HCT116 (cell line): Measurements from ENCODE around the gene MACC1. TPM values are rescaled to one million over a fixed set of nuclear protein-coding genes. Genes with fewer than 3 reads are reported as not detected.

Experiments used
- ATAC-seq: fragments of 200-7000 bp; cut with Tn5 transposase; 2 replicates; pipeline ENCODE4 v1.9.1; 2020; ENCODE audit warnings: mild to moderate bottlenecking, moderate library complexity
- BruUV-seq: library from RNA; stranded (reverse); fragments of 400-500 nt; replicated peaks from 2 replicates; lab custom pipeline; 2021; lab: Mats Ljungman, UMichigan
- CTCF ChIA-PET: fragments of 300-600 bp; sonication (Branson Sonifier 250); formaldehyde crosslinking; loops from one replicate; lab custom pipeline; 2021; ENCODE audit warnings: antibody characterized with exemption; lab: Charles Lee
- POLR2A ChIA-PET: fragments of 300-600, 350-600 bp; sonication (Branson Sonifier 250); formaldehyde crosslinking; loops from one replicate; lab custom pipeline; 2021; ENCODE audit warnings: antibody characterized with exemption; lab: Charles Lee
- RAD21 ChIA-PET, 2 experiments: fragments of 300-600 bp; sonication (Branson Sonifier 250); formaldehyde crosslinking; loops; one replicate each; lab custom pipeline; 2023; ENCODE audit warnings: low total read pairs in 2 of 2; ENCODE audit not compliant: uncharacterized antibody in 2 of 2, unreplicated experiment in 2 of 2, low non-redundant PET in 1 of 2; lab: Charles Lee
- DNase-seq: peaks from one replicate; pipeline ENCODE4 v3.0.0-alpha.2; 2010; ENCODE audit warnings: low read depth, low spot score
- H2AFZ ChIP-seq: fragments of 200-600 bp; shearing (Covaris generic), sonication (generic); 2 replicates; pipeline ENCODE4 v1.6.1; 2017; ENCODE audit warnings: low read depth, mixed run types, mixed read lengths, antibody characterized with exemption, low read length; ENCODE audit not compliant: poor library complexity, severe bottlenecking
- H3K27ac ChIP-seq: 2 replicates; pipeline ENCODE4 v1.5.1; 2012; ENCODE audit warnings: low read depth, low read length
- H3K27me3 ChIP-seq: fragments of 200-600 bp; sonication (generic); 2 replicates; pipeline ENCODE4 v1.6.1; 2016; ENCODE audit warnings: mixed run types, low read length, mixed read lengths; ENCODE audit not compliant: insufficient read depth
- H3K36me3 ChIP-seq, 2 experiments: fragments of 200-500 bp in 1 of 2; fragments of 200-600 bp in 1 of 2; sonication (Bioruptor generic) in 1 of 2; sonication (generic) in 1 of 2; 2 replicates each; pipeline versions ENCODE4 v1.5.1 to v1.6.1; 2014 to 2016; ENCODE audit warnings: low read length in 2 of 2, inconsistent platforms in 1 of 2, mixed read lengths in 1 of 2, mixed run types in 1 of 2; ENCODE audit not compliant: insufficient read depth in 2 of 2, control insufficient read depth in 1 of 2
- H3K4me1 ChIP-seq, 2 experiments: fragments of 200-600 bp in 1 of 2; sonication (generic) in 1 of 2; 2 replicates each; pipeline versions ENCODE4 v1.5.1 to v1.6.1; 2012 to 2017; ENCODE audit warnings: low read length in 2 of 2, inconsistent platforms in 1 of 2, mild to moderate bottlenecking in 1 of 2, mixed read lengths in 1 of 2, mixed run types in 1 of 2, moderate library complexity in 1 of 2; ENCODE audit not compliant: insufficient read depth in 2 of 2, control insufficient read depth in 1 of 2
- H3K4me2 ChIP-seq: fragments of 200-600 bp; sonication (generic); 2 replicates; pipeline ENCODE4 v1.6.1; 2017; ENCODE audit warnings: mixed run types, low read length, mixed read lengths
- H3K4me3 ChIP-seq, 2 experiments: fragments of 200-600 bp in 1 of 2; sonication (generic) in 1 of 2; replicated peaks in 1 of 2; 2 replicates each; pipeline ENCODE4 v1.5.1; 2011 to 2016; ENCODE audit warnings: low read length in 2 of 2, control low read depth in 1 of 2, low read depth in 1 of 2, mild to moderate bottlenecking in 1 of 2, mixed read lengths in 1 of 2, mixed run types in 1 of 2
- H3K79me2 ChIP-seq: fragments of 200-600 bp; sonication (generic); 2 replicates; pipeline ENCODE4 v1.6.1; 2017; ENCODE audit warnings: mild to moderate bottlenecking, mixed run types, low read length, moderate library complexity, mixed read lengths; ENCODE audit not compliant: insufficient read depth
- H3K9ac ChIP-seq: fragments of 200-600 bp; sonication (generic); 2 replicates; pipeline ENCODE4 v1.6.1; 2016; ENCODE audit warnings: low read length, mixed read lengths
- H3K9me2 ChIP-seq: fragments of 200-600 bp; sonication (generic), shearing (Covaris generic); 2 replicates; pipeline ENCODE4 v1.6.1; 2017; ENCODE audit warnings: mixed run types, mild to moderate bottlenecking, moderate library complexity; ENCODE audit not compliant: insufficient read depth
- H3K9me3 ChIP-seq, 2 experiments: fragments of 200-500 bp in 1 of 2; fragments of 200-600 bp in 1 of 2; sonication (Bioruptor generic) in 1 of 2; sonication (generic) in 1 of 2; 2 replicates each; pipeline ENCODE4 v1.6.1; 2014 to 2017; ENCODE audit warnings: low read length in 2 of 2, mixed read lengths in 2 of 2, inconsistent platforms in 1 of 2, low read depth in 1 of 2, mild to moderate bottlenecking in 1 of 2, mixed run types in 1 of 2, moderate library complexity in 1 of 2; ENCODE audit not compliant: control insufficient read depth in 1 of 2, insufficient read depth in 1 of 2
- H4K20me1 ChIP-seq: fragments of 200-600 bp; sonication (generic), shearing (Covaris generic); 2 replicates; pipeline ENCODE4 v1.6.1; 2017; ENCODE audit warnings: mixed run types, mild to moderate bottlenecking, moderate library complexity; ENCODE audit not compliant: insufficient read depth
- CBX3 ChIP-seq: IDR thresholded peaks from 2 replicates; pipeline ENCODE4 v1.6.1; 2012; ENCODE audit warnings: low read depth
- CEBPB ChIP-seq: IDR thresholded peaks from 2 replicates; pipeline ENCODE4 v1.6.1; 2012; ENCODE audit warnings: low read depth
- EGR1 ChIP-seq: IDR thresholded peaks from 2 replicates; pipeline ENCODE4 v1.6.1; 2012; ENCODE audit warnings: low read depth
- EZH2 ChIP-seq: fragments of 200-600 bp; sonication (generic); IDR thresholded peaks from 2 replicates; pipeline ENCODE4 v1.6.1; 2017; ENCODE audit warnings: antibody characterized with exemption, mixed run types
- FOSL1 ChIP-seq: IDR thresholded peaks from 2 replicates; pipeline ENCODE4 v1.6.1; 2012; ENCODE audit warnings: low read depth
- POLR2A ChIP-seq: IDR thresholded peaks from 2 replicates; pipeline ENCODE4 v1.7.0; 2011; ENCODE audit warnings: borderline replicate concordance; ENCODE audit not compliant: insufficient read depth, insufficient read length; ENCODE audit errors: extremely low read depth
- SIN3A ChIP-seq: IDR thresholded peaks from 2 replicates; pipeline ENCODE4 v1.6.1; 2012; ENCODE audit warnings: low read depth
- SP1 ChIP-seq: IDR thresholded peaks from 2 replicates; pipeline ENCODE4 v1.6.1; 2012; ENCODE audit warnings: low read depth
- ZFX ChIP-seq: fragments of 450-650 bp; IDR thresholded peaks from 2 replicates; pipeline ENCODE4 v1.6.1; 2017
- intact Hi-C: fragments of 100-400 bp; cut with micrococcal nuclease; formaldehyde crosslinking; loops from 2 replicates; pipeline ENCODE4 v1.10.0; 2022
- total RNA-seq: library from RNA; stranded (reverse); gene quantifications from one replicate; pipeline ENCODE4 v1.2.1, GENCODE V29; 2021; ENCODE audit not compliant: unreplicated experiment
- TF ChIP-seq, protein P1 (sequence below): IDR thresholded peaks from 2 replicates; pipeline ENCODE4 v1.6.1; 2011; ENCODE audit warnings: mild to moderate bottlenecking, low read length, moderate library complexity; ENCODE audit not compliant: insufficient replicate concordance; ENCODE audit errors: extremely low read depth
- TF ChIP-seq, protein P2 (sequence below): IDR thresholded peaks from 2 replicates; pipeline ENCODE4 v1.6.1; 2012
- TF ChIP-seq, protein P3 (sequence below): IDR thresholded peaks from 2 replicates; pipeline ENCODE4 v1.6.1; 2012; ENCODE audit warnings: low read depth

The MACC1 gene
- total RNA-seq, 1 experiment from 2014 or later, result 9.8 TPM

DNA sequence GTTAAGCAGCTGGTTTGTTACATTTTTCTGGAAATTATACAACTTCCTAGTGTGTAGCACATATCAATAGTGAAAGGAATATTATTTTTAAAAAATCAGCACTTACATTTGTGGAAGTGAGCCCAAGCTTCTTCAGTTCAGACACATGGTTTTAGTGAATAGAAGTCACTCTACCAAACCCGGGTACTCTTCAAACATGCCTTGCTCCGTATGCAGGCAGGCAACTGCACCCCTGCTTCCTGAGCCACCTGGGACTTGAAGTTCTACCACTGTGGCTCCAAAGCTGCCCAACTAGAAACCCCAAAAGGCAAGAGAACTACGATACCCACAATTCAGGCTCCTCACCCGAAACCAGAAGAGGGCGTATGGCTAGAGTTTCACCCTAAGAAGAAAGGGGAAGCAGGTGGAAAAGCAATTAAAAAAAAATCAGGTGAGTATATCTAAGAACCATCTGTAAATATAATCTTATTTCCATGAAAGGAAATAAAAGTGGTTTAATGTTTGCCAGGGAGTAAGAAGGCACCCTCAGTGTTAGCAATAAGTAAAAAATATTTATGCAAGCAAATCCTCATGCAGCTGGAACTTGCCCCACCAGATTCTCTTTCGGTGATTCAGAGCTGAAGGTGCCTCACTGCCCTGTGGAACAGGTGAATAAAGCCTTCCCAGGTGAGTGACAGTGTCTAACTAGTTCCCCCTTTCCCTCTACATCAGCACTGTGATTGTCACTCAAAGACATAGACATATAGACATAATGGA lies at the start of gene MACC1 (continued):
- TF ChIP-seq, protein P1, sequence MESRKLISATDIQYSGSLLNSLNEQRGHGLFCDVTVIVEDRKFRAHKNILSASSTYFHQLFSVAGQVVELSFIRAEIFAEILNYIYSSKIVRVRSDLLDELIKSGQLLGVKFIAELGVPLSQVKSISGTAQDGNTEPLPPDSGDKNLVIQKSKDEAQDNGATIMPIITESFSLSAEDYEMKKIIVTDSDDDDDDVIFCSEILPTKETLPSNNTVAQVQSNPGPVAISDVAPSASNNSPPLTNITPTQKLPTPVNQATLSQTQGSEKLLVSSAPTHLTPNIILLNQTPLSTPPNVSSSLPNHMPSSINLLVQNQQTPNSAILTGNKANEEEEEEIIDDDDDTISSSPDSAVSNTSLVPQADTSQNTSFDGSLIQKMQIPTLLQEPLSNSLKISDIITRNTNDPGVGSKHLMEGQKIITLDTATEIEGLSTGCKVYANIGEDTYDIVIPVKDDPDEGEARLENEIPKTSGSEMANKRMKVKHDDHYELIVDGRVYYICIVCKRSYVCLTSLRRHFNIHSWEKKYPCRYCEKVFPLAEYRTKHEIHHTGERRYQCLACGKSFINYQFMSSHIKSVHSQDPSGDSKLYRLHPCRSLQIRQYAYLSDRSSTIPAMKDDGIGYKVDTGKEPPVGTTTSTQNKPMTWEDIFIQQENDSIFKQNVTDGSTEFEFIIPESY, result no peak
- TF ChIP-seq EZH2 (no peak), SIN3A (peak; percentile 43), CEBPB (no peak; the same call in 1 of the 2 replicates), FOSL1 (peak; percentile 90)
- TF ChIP-seq, all 23 proteins: peak for 10

DNA sequence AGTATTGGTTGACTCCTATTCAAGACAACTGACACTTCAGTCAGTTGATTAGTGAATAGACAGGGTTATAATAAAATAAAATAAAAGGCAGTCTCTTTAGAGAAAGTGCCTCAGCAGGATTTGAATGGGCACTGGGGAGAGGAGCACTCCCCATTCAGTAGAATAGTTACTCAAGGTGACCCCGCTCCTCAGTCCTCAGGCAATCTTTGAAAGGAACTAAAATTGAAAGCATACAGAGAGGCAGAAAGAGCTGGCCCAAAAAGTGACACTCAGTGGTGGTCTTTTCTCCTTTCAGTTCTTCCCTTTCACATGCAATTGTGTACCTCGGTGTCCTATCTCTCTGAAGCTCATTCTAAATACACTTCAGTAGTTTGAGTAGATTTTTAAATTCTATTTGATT lies 47.4 kb upstream of the MACC1 start:
- Histone ChIP-seq H3K27me3 (no peaks in the 10 kb centered on the region), H3K9me2 (no peaks in the 10 kb centered on the region; the same call in 1 of the 2 replicates), H3K9me3 (no peaks in the 10 kb centered on the region), H3K4me3 (no peak overlapping the region), H3K27ac (no peak overlapping the region), H2AFZ (no peak overlapping the region), H3K36me3 (no peaks in the 10 kb centered on the region), H3K4me2 (no peak overlapping the region), H3K79me2 (no peaks in the 10 kb centered on the region), H3K4me1 (peaks cover 0 to 3% of the 10 kb centered on the region in 2 experiments; a peak in 1 of 4 replicates), H3K9ac (no peak overlapping the region), H4K20me1 (no peaks in the 10 kb centered on the region)
- ChIA-PET POLR2A (no interaction called here), CTCF (no interaction called here), RAD21 (no interaction called here)
- no peak for DNase-seq
- ATAC-seq, result no peak
- TF ChIP-seq POLR2A (no peak), ZFX (no peak), EZH2 (no peak), CBX3 (no peak), FOSL1 (no peak), SP1 (no peak), EGR1 (no peak)
- TF ChIP-seq, protein P1, result no peak
- TF ChIP-seq, protein P2, sequence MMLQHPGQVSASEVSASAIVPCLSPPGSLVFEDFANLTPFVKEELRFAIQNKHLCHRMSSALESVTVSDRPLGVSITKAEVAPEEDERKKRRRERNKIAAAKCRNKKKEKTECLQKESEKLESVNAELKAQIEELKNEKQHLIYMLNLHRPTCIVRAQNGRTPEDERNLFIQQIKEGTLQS, result no peak
- TF ChIP-seq, protein P3, sequence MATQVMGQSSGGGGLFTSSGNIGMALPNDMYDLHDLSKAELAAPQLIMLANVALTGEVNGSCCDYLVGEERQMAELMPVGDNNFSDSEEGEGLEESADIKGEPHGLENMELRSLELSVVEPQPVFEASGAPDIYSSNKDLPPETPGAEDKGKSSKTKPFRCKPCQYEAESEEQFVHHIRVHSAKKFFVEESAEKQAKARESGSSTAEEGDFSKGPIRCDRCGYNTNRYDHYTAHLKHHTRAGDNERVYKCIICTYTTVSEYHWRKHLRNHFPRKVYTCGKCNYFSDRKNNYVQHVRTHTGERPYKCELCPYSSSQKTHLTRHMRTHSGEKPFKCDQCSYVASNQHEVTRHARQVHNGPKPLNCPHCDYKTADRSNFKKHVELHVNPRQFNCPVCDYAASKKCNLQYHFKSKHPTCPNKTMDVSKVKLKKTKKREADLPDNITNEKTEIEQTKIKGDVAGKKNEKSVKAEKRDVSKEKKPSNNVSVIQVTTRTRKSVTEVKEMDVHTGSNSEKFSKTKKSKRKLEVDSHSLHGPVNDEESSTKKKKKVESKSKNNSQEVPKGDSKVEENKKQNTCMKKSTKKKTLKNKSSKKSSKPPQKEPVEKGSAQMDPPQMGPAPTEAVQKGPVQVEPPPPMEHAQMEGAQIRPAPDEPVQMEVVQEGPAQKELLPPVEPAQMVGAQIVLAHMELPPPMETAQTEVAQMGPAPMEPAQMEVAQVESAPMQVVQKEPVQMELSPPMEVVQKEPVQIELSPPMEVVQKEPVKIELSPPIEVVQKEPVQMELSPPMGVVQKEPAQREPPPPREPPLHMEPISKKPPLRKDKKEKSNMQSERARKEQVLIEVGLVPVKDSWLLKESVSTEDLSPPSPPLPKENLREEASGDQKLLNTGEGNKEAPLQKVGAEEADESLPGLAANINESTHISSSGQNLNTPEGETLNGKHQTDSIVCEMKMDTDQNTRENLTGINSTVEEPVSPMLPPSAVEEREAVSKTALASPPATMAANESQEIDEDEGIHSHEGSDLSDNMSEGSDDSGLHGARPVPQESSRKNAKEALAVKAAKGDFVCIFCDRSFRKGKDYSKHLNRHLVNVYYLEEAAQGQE, result no peak
- no TSS peak for BruUV-seq
- intact Hi-C loops, result no loop called here
